GM04504 (cell line): ENCODE data around the gene CD68.

Source experiments
- DNase-seq: peaks from one replicate; pipeline ENCODE4 v3.0.0-alpha.2; 2012; ENCODE audit warnings: low read depth

CD68 gene

GRCh38 chr17:7559320-7560171 is 19.9 kb upstream of the CD68 start:
- no peak for DNase-seq

- DNase-seq, result no peak
Measured at GRCh38 chr17:7560172-7561027, 19.0 kb upstream of the CD68 start.

- no peak for DNase-seq
Measured at GRCh38 chr17:7561028-7561575, 18.3 kb upstream of the CD68 start.

- peak; percentile 75 for DNase-seq
Measured at GRCh38 chr17:7561589-7562207, 17.7 kb upstream of the CD68 start, which contains the start of gene SENP3. Gene SENP3 (plus strand): TSS chr17:7561919. CDS start chr17:7563077, 1,158 bp downstream.

- no peak for DNase-seq
Measured at GRCh38 chr17:7562208-7562605, 17.2 kb upstream of the CD68 start.

GRCh38 chr17:7563115-7563869 is 16.1 kb upstream of the CD68 start:
- no peak for DNase-seq

GRCh38 chr17:7569571-7569970 is 9.9 kb upstream of the CD68 start:
- DNase-seq, result no peak

- DNase-seq, result no peak
Measured at GRCh38 chr17:7570351-7570750, 9.1 kb upstream of the CD68 start.

GRCh38 chr17:7572338-7572587 is 7.2 kb upstream of the CD68 start:
- no peak for DNase-seq

GRCh38 chr17:7572588-7573323 is 6.7 kb upstream of the CD68 start:
- DNase-seq, result peak; percentile 98

- DNase-seq, result peak; percentile 81
Measured at GRCh38 chr17:7573324-7574080, 5.9 kb upstream of the CD68 start.

GRCh38 chr17:7574176-7574953 is 5.1 kb upstream of the CD68 start:
- no peak for DNase-seq

- no peak for DNase-seq
Measured at GRCh38 chr17:7575481-7575883, 4.0 kb upstream of the CD68 start.

- DNase-seq, result no peak
Measured at GRCh38 chr17:7575959-7576358, 3.5 kb upstream of the CD68 start.

GRCh38 chr17:7576432-7576937 is 3.0 kb upstream of the CD68 start:
- no peak for DNase-seq

- no peak for DNase-seq
Measured at GRCh38 chr17:7577327-7578199, 1.9 kb upstream of the CD68 start.

- no peak for DNase-seq
Measured at GRCh38 chr17:7579834-7580603, 581 bp downstream of the CD68 start.
